AG08396 (cell line): ENCODE results near the gene HADHB.

Experiments
- DNase-seq: peaks from one replicate; pipeline ENCODE4 v3.0.0; 2012; ENCODE audit warnings: low spot score, mixed read lengths

The HADHB gene

GRCh38 chr2:26244309-26245230 lies at the start of gene HADHB, which contains the start of gene HADHA:
Gene HADHB (plus strand): TSS chr2:26244939. CDS start chr2:26254255, 9,316 bp downstream.
Gene HADHA (minus strand): TSS chr2:26244632. CDS start chr2:26244596, 36 bp downstream.
- peak; percentile 90 for DNase-seq

- DNase-seq: no peak
These were observed 49.4 kb upstream of the HADHB start for GRCh38 chr2:26195040-26195984.

GRCh38 chr2:26196683-26197418 lies 47.9 kb upstream of the HADHB start:
- DNase-seq: no peak

GRCh38 chr2:26197516-26197915 lies 47.2 kb upstream of the HADHB start:
- DNase-seq: no peak

- no peak for DNase-seq
These were observed 41.7 kb upstream of the HADHB start for GRCh38 chr2:26202981-26203490.

GRCh38 chr2:26203906-26204305 lies 40.8 kb upstream of the HADHB start:
- no peak for DNase-seq

- no peak for DNase-seq
These were observed 32.7 kb upstream of the HADHB start for GRCh38 chr2:26212011-26212410.

- no peak for DNase-seq
These were observed 30.0 kb upstream of the HADHB start for GRCh38 chr2:26214759-26215158.

GRCh38 chr2:26215833-26216232 lies 28.9 kb upstream of the HADHB start:
- DNase-seq: no peak

- no peak for DNase-seq
These were observed 28.2 kb upstream of the HADHB start for GRCh38 chr2:26216587-26216986.

GRCh38 chr2:26217720-26218119 lies 27.0 kb upstream of the HADHB start:
- DNase-seq: no peak

GRCh38 chr2:26223018-26223417 lies 21.7 kb upstream of the HADHB start:
- DNase-seq: no peak

GRCh38 chr2:26224095-26224494 lies 20.6 kb upstream of the HADHB start:
- DNase-seq: no peak

GRCh38 chr2:26229595-26229994 lies 15.1 kb upstream of the HADHB start:
- no peak for DNase-seq

- DNase-seq: no peak
These were observed 13.9 kb upstream of the HADHB start for GRCh38 chr2:26230806-26231205.

GRCh38 chr2:26235089-26235488 lies 9.7 kb upstream of the HADHB start:
- no peak for DNase-seq

- no peak for DNase-seq
These were observed 6.9 kb upstream of the HADHB start for GRCh38 chr2:26237868-26238267.

GRCh38 chr2:26238311-26238958 lies 6.3 kb upstream of the HADHB start:
- no peak for DNase-seq

GRCh38 chr2:26241928-26242436 lies 2.8 kb upstream of the HADHB start:
- DNase-seq: no peak

- peak; percentile 6 for DNase-seq
These were observed 1.1 kb upstream of the HADHB start for GRCh38 chr2:26243470-26244308.
